HepG2 (cell line): ENCODE data around the gene LYRM1. TPM values are rescaled to one million over a fixed set of nuclear protein-coding genes. Genes with fewer than 3 reads are reported as not detected.

Experiments
- AKNA ChIP-seq: sonication (generic); formaldehyde crosslinking; IDR thresholded peaks from 2 replicates; pipeline ENCODE4 v1.4.0; 2020; ENCODE audit warnings: missing genetic modification reagents, borderline replicate concordance
- CEBPB ChIP-seq: IDR thresholded peaks from 2 replicates; pipeline ENCODE4 v1.6.1; 2011; ENCODE audit warnings: low read depth, low read length, improper control_type of control experiment, borderline replicate concordance
- FOXA1 ChIP-seq, 2 experiments: fragments of 450-650 bp in 1 of 2; sonication (generic) in 1 of 2; formaldehyde crosslinking in 1 of 2; IDR thresholded peaks; 2 replicates each; pipeline versions ENCODE4 v1.4.0 to v1.6.1; 2016 to 2020; ENCODE audit warnings: missing genetic modification reagents in 1 of 2
- GABPA ChIP-seq, 2 experiments: IDR thresholded peaks; 2 replicates each; pipeline ENCODE4 v1.6.1; 2011 to 2016; ENCODE audit warnings: low read depth in 2 of 2, low read length in 1 of 2, missing biosample characterization in 1 of 2, missing genetic modification characterization in 1 of 2
- GMEB1 ChIP-seq: sonication (generic); formaldehyde crosslinking; IDR thresholded peaks from 2 replicates; pipeline ENCODE4 v1.5.1; 2020; ENCODE audit warnings: missing genetic modification reagents, mild to moderate bottlenecking, borderline replicate concordance
- HNF4A ChIP-seq: sonication (generic); formaldehyde crosslinking; IDR thresholded peaks from 2 replicates; pipeline ENCODE4 v1.4.0; 2020; ENCODE audit warnings: missing genetic modification reagents
- KDM4B ChIP-seq: sonication (generic); formaldehyde crosslinking; IDR thresholded peaks from 2 replicates; pipeline ENCODE4 v1.4.0; 2020; ENCODE audit warnings: missing genetic modification reagents
- KLF6 ChIP-seq: IDR thresholded peaks from 2 replicates; pipeline ENCODE4 v1.8.0; 2016; ENCODE audit warnings: missing biosample characterization, missing genetic modification reagents
- KMT2A ChIP-seq: sonication (generic); formaldehyde crosslinking; IDR thresholded peaks from 2 replicates; pipeline ENCODE4 v1.4.0; 2020; ENCODE audit warnings: missing genetic modification reagents
- NAIF1 ChIP-seq: sonication (generic); formaldehyde crosslinking; IDR thresholded peaks from 2 replicates; pipeline ENCODE4 v1.5.0; 2020; ENCODE audit warnings: mild to moderate bottlenecking, missing genetic modification reagents, borderline replicate concordance
- PPARG ChIP-seq: conservative IDR thresholded peaks from 2 replicates; pipeline ENCODE4 v1.6.1; 2016; ENCODE audit warnings: missing biosample characterization, missing genetic modification reagents
- REST ChIP-seq, 2 experiments: IDR thresholded peaks; 2 replicates each; pipeline ENCODE4 v1.6.1; 2011 to 2012; ENCODE audit warnings: low read length in 2 of 2, borderline replicate concordance in 1 of 2, low read depth in 1 of 2, mild to moderate bottlenecking in 1 of 2, moderate library complexity in 1 of 2
- ZFY ChIP-seq: sonication (generic); formaldehyde crosslinking; IDR thresholded peaks from 2 replicates; pipeline ENCODE4 v1.4.0; 2020; ENCODE audit warnings: missing genetic modification reagents
- ZNF282 ChIP-seq: fragments of 450-650 bp; IDR thresholded peaks from 2 replicates; pipeline ENCODE4 v1.6.1; 2018; ENCODE audit not compliant: partially characterized antibody
- ZNF7 ChIP-seq: IDR thresholded peaks from 2 replicates; pipeline ENCODE4 v1.6.1; 2016; ENCODE audit warnings: missing biosample characterization, missing genetic modification reagents
- ZNF766 ChIP-seq: sonication (generic); formaldehyde crosslinking; IDR thresholded peaks from 2 replicates; pipeline ENCODE4 v1.5.0; 2020; ENCODE audit warnings: missing genetic modification reagents, borderline replicate concordance
- polyA plus RNA-seq, 8 experiments: library from polyadenylated mRNA; depleted of rRNA in 3 of 8; stranded (reverse) in 7 of 8; unstranded in 1 of 8; fragments of >200 nt; fragmentation: Illumina TruSeq in 4 of 8; extraction: Trizol in 4 of 8; gene quantifications; 2 replicates each; pipeline versions ENCODE4 v1.2.1 to v1.2.3, GENCODE V29; 2011 to 2016; ENCODE audit warnings: low read depth in 4 of 8, missing spikeins in 1 of 8, mixed read lengths in 1 of 8; ENCODE audit not compliant: insufficient read depth in 1 of 8
- total RNA-seq, 5 experiments: library from RNA; depleted of rRNA; stranded (reverse); fragments of >200 nt; fragmentation: Illumina TruSeq; extraction: Trizol; gene quantifications; 2 replicates each; pipeline ENCODE4 v1.2.3, GENCODE V29; 2016; ENCODE audit warnings: low read depth in 1 of 5
- TF ChIP-seq, protein P1 (sequence below): sonication (generic); formaldehyde crosslinking; IDR thresholded peaks from 2 replicates; pipeline ENCODE4 v1.8.1; 2023; ENCODE audit warnings: missing genetic modification reagents, mild to moderate bottlenecking, borderline replicate concordance
- TF ChIP-seq, protein P2 (sequence below): sonication (generic); formaldehyde crosslinking; IDR thresholded peaks from 2 replicates; pipeline ENCODE4 v1.8.1; 2022; ENCODE audit warnings: mild to moderate bottlenecking, missing genetic modification reagents

The LYRM1 gene
- total and polyA plus RNA-seq, 2 of the 13 experiments (the other 11 are each of a cell fraction or from before 2014, with no cell fraction given) = 59.2 to 82.6 TPM

- no peak for TF ChIP-seq ZNF766 (CRISPR knock-in tag)
- TF ChIP-seq ZNF7 (CRISPR knock-in tag) = no peak
- TF ChIP-seq, protein P1, sequence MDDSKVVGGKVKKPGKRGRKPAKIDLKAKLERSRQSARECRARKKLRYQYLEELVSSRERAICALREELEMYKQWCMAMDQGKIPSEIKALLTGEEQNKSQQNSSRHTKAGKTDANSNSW (CRISPR knock-in tag) = no peak
- TF ChIP-seq ZFY (CRISPR knock-in tag) = no peak
- TF ChIP-seq HNF4A (CRISPR knock-in tag) = peak; percentile 89
- 0 out of 2 replicates have a peak, but pooled peaks have one; percentile 42 for TF ChIP-seq KDM4B
- TF ChIP-seq FOXA1 (IDR thresholded peaks at IDR 0.05) = no peak
- no peak for TF ChIP-seq FOXA1 (CRISPR knock-in tag; IDR thresholded peaks at IDR 0.05)
- peak; percentile 76 for TF ChIP-seq PPARG
- TF ChIP-seq ZNF282 = no peak
- no peak for TF ChIP-seq CEBPB
- no peak for TF ChIP-seq AKNA
- no peak for TF ChIP-seq REST (IDR thresholded peaks at IDR 0.05; ENCODE audit: borderline replicate concordance in 1 of 2, low read depth in 1 of 2, low read length in 2 of 2)
- TF ChIP-seq, protein P2, sequence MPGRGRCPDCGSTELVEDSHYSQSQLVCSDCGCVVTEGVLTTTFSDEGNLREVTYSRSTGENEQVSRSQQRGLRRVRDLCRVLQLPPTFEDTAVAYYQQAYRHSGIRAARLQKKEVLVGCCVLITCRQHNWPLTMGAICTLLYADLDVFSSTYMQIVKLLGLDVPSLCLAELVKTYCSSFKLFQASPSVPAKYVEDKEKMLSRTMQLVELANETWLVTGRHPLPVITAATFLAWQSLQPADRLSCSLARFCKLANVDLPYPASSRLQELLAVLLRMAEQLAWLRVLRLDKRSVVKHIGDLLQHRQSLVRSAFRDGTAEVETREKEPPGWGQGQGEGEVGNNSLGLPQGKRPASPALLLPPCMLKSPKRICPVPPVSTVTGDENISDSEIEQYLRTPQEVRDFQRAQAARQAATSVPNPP (CRISPR knock-in tag) = no peak
- no peak for TF ChIP-seq NAIF1 (CRISPR knock-in tag)
- TF ChIP-seq KLF6 (CRISPR knock-in tag) = 0 out of 2 replicates have a peak, but pooled peaks have one; percentile 21
- TF ChIP-seq GABPA (IDR thresholded peaks at IDR 0.05; ENCODE audit: low read depth, low read length) = no peak
- TF ChIP-seq GABPA (CRISPR knock-in tag; IDR thresholded peaks at IDR 0.05; ENCODE audit: low read depth) = peak; percentile 30; the same call in 1 of the 2 replicates
- peak; percentile 70 for TF ChIP-seq KMT2A
- TF ChIP-seq GMEB1 (CRISPR knock-in tag) = no peak; the same call in 1 of the 2 replicates
Observed at GRCh38 chr16:20878682-20879147, 21.9 kb upstream of the LYRM1 start (continued).
